Upper lobe of left lung (tissue), 6 donors: ENCODE measurements around the gene ARHGAP26. TPM values are rescaled to one million over a fixed set of nuclear protein-coding genes. Genes with fewer than 3 reads are reported as not detected.

Source experiments
- ATAC-seq, 2 donors: fragments of 200-7000 bp; cut with Tn5 transposase; one replicate each; pipeline ENCODE4 v1.9.1; 2022; ENCODE audit warnings: mild to moderate bottlenecking in 2 of 2, moderate library complexity in 2 of 2; ENCODE audit not compliant: low FRiP score in 2 of 2
- DNase-seq, 2 donors: peaks; one replicate each; pipeline ENCODE4 v3.0.0-alpha.2; 2019 to 2020
- H3K27ac ChIP-seq, 4 donors: fragments of 200-600 bp; sonication (generic); one replicate each; pipeline ENCODE4 v1.5.1; 2016 to 2019
- H3K27me3 ChIP-seq, 4 donors: fragments of 200-600 bp; sonication (generic); one replicate each; pipeline ENCODE4 v1.5.1; 2017 to 2019
- H3K36me3 ChIP-seq, 4 donors: fragments of 200-600 bp; sonication (generic); one replicate each; pipeline ENCODE4 v1.5.1; 2016 to 2019
- H3K4me1 ChIP-seq, 4 donors: fragments of 200-600 bp; sonication (generic); one replicate each; pipeline ENCODE4 v1.5.1; 2018 to 2019
- H3K4me3 ChIP-seq, 4 donors: fragments of 200-600 bp; sonication (generic); one replicate each; pipeline ENCODE4 v1.5.1; 2017 to 2019; ENCODE audit warnings: mild to moderate bottlenecking in 2 of 4, moderate library complexity in 1 of 4
- H3K9me3 ChIP-seq, 4 donors: fragments of 200-600 bp; sonication (generic); one replicate each; pipeline ENCODE4 v1.5.1; 2018 to 2019
- EP300 ChIP-seq, 4 donors: sonication (generic); formaldehyde crosslinking; IDR thresholded peaks; one replicate each; pipeline ENCODE4 v1.5.1; 2017; ENCODE audit warnings: antibody characterized with exemption in 4 of 4, control low read depth in 2 of 4
- POLR2A ChIP-seq, 4 donors: fragments of 450-650 bp; IDR thresholded peaks; one replicate each; pipeline ENCODE4 v1.5.1; 2016 to 2017; ENCODE audit warnings: antibody characterized with exemption in 4 of 4, mild to moderate bottlenecking in 2 of 4
- POLR2AphosphoS5 ChIP-seq, 2 donors: sonication (generic); formaldehyde crosslinking; IDR thresholded peaks; one replicate each; pipeline ENCODE4 v1.5.1; 2017; ENCODE audit warnings: antibody characterized with exemption in 2 of 2
- WGBS, 2 donors: methylation state at CpG; one replicate each; pipeline ENCODE4 v1.1.5; 2017 to 2018; 5-methylcytosine and 5-hydroxymethylcytosine counted together
- total RNA-seq, 6 donors: library from RNA; depleted of rRNA in 4 of 6; stranded (reverse); fragments of >200 nt in 4 of 6; gene quantifications; one replicate each; pipeline versions ENCODE4 v1.1.0 to v1.2.1, GENCODE V29; 2016 to 2021
- TF ChIP-seq, protein P1 (sequence below), 6 experiments: fragments of 450-650 bp in 4 of 6; fragments of 200-600 bp in 2 of 6; sonication (generic) in 2 of 6; IDR thresholded peaks; one replicate each; pipeline ENCODE4 v1.5.1; 2016 to 2019; ENCODE audit warnings: antibody characterized with exemption in 6 of 6
- donor health status: DM: no; HTN: no; CAD: no; lungs with moderate emphysema.
- donor health status: DM: no; HTN: yes; CAD: no; lungs with severe emphysema.

ARHGAP26 gene
- total RNA-seq, 6 donors from 2014 or later: 34.9 to 90.1 (median 38.9) TPM

DNA sequence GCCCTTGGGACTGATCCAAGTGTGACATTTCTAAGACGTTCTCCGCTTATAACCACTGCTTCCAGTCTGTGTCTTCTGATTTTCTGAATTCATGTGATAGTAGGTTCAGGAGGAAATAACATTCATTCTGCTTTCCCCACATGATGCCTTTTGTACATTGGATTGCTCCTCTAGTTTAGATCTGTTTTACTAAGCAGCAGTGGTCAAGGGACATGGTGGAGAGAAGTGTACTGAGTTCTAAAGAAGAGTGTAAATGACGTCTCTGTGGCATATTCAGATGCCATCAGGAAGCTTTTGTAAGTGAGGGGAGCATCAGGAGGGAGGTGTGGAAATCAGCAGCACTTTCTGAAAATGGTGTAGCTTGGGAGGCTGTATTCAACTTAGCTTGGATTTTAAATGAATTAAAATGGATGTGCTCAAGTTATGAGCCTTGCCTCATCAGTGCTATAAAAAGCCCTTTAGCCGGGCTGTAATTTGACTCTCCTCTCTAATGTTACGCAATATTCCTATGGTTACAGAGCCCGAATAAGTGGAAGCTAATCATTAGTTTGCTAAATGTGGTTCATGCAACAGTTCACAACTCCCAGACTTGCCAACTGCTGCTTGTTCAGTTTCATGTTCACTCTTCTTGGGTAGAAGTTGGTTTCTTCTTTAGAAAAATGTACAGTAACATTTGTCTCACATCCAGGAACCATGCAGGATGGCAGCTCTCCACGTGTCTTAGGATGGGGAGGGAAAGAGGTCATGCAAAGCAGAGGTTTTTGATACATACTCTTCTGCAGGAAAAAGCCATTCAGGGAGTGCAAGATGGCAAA, 281.3 kb downstream of the ARHGAP26 start:
- no peaks in the 10 kb centered on the region for H3K27me3 ChIP-seq
- no peak overlapping the region for H3K4me3 ChIP-seq
- H3K36me3 ChIP-seq: peaks cover 0 to 4% (median 0%) of the 10 kb centered on the region in 4 donors
- TF ChIP-seq POLR2A (IDR thresholded peaks at IDR 0.05): no peak
- TF ChIP-seq EP300 (IDR thresholded peaks at IDR 0.05): no peak
- TF ChIP-seq, protein P1, sequence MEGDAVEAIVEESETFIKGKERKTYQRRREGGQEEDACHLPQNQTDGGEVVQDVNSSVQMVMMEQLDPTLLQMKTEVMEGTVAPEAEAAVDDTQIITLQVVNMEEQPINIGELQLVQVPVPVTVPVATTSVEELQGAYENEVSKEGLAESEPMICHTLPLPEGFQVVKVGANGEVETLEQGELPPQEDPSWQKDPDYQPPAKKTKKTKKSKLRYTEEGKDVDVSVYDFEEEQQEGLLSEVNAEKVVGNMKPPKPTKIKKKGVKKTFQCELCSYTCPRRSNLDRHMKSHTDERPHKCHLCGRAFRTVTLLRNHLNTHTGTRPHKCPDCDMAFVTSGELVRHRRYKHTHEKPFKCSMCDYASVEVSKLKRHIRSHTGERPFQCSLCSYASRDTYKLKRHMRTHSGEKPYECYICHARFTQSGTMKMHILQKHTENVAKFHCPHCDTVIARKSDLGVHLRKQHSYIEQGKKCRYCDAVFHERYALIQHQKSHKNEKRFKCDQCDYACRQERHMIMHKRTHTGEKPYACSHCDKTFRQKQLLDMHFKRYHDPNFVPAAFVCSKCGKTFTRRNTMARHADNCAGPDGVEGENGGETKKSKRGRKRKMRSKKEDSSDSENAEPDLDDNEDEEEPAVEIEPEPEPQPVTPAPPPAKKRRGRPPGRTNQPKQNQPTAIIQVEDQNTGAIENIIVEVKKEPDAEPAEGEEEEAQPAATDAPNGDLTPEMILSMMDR (IDR thresholded peaks at IDR 0.05): no peak
- TF ChIP-seq POLR2AphosphoS5 (IDR thresholded peaks at IDR 0.05): peak in 1 of 2 donors; percentile 26
- ATAC-seq (peak; percentile 43 to 94), DNase-seq (no peak)
- H3K9me3 ChIP-seq: no peaks in the 10 kb centered on the region
- 22 to 43% methylated on average over 7 of the region's 7 CpGs for WGBS, 2 donors
- peaks cover 20 to 36% (median 25%) of the 10 kb centered on the region in 4 donors for H3K4me1 ChIP-seq
- H3K27ac ChIP-seq: peak overlapping the region; percentile 27 to 66 (median 48)

DNA sequence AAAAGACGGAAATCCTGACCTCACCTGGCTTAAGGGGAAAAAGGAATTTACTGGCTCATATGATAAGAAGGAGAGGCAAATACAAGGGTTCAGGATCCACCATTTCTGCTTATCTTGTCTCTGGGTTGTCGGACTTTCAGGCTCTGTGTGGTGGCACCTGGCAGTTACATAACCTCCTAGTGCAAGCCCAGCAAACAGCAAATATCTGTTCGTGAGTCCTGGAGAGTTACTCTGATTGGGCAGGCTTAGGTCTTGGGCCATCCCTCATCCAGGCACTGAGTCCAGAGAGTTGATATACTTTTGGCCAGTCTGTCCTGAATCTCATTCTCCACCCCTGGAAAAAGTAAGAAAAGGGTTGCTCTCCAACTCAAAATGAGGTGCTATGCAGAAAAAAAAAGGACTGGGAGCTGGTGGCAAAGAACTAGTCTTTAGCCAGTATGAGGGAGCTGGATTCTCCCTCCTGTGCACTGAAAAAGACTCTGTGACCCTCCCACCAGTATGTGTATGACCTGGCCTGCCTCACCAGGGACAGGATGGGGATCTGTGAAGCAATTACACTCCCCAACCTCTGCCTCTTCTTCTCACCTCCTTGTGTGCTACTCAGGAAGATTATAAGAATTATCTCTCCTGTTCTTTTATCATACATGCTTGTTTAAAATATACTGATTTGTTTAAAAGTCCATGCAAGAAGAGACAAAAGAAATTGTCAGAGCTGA, 282.9 kb downstream of the ARHGAP26 start:
- WGBS, 2 donors: 78 to 81% methylated on average over 3 of the region's 3 CpGs
- H3K27me3 ChIP-seq: no peaks in the 10 kb centered on the region
- H3K36me3 ChIP-seq: peaks cover 0 to 19% (median 0%) of the 10 kb centered on the region in 4 donors
- no peak for TF ChIP-seq POLR2AphosphoS5 (IDR thresholded peaks at IDR 0.05)
- no peak for TF ChIP-seq POLR2A (IDR thresholded peaks at IDR 0.05)
- no peak for TF ChIP-seq EP300 (IDR thresholded peaks at IDR 0.05)
- TF ChIP-seq, protein P1 (IDR thresholded peaks at IDR 0.05): no peak
- peak overlapping the region in 1 of 4 donors; percentile 27 for H3K27ac ChIP-seq
- ATAC-seq: no peak
- no peak for DNase-seq
- H3K4me3 ChIP-seq: no peak overlapping the region
- peaks cover 20 to 36% (median 27%) of the 10 kb centered on the region in 4 donors for H3K4me1 ChIP-seq
- no peaks in the 10 kb centered on the region for H3K9me3 ChIP-seq

DNA sequence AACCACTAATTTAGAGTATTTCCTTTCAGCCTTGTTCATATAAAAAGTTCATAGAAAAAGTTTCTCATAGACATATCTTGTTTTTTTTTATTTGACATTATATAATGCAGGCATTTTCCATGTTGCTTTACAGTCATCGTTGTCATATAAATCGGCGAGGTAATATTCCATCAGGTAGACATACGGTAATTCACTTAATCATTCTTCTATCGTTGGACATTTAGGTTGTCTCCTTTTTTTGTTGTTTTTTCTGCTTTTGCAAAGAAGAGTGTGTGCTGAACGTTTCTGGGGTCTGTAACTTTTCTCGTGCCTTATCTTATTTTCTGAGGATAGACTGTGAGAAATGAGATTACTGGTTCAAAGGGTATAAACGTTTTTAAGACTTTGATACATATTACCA, 283.6 kb downstream of the ARHGAP26 start:
- Histone ChIP-seq H3K27ac (no peak overlapping the region), H3K4me3 (no peak overlapping the region), H3K36me3 (peaks cover 0 to 21% (median 0%) of the 10 kb centered on the region in 4 donors), H3K9me3 (no peaks in the 10 kb centered on the region), H3K27me3 (no peaks in the 10 kb centered on the region), H3K4me1 (peaks cover 20 to 36% (median 27%) of the 10 kb centered on the region in 4 donors)
- no peak for ATAC-seq
- WGBS, 2 donors: 87 to 88% methylated on average over 8 of the region's 8 CpGs
- no peak for DNase-seq
- TF ChIP-seq POLR2AphosphoS5 (IDR thresholded peaks at IDR 0.05): no peak
- TF ChIP-seq, protein P1 (IDR thresholded peaks at IDR 0.05): no peak
- TF ChIP-seq EP300 (IDR thresholded peaks at IDR 0.05): no peak
- TF ChIP-seq POLR2A (IDR thresholded peaks at IDR 0.05): no peak

DNA sequence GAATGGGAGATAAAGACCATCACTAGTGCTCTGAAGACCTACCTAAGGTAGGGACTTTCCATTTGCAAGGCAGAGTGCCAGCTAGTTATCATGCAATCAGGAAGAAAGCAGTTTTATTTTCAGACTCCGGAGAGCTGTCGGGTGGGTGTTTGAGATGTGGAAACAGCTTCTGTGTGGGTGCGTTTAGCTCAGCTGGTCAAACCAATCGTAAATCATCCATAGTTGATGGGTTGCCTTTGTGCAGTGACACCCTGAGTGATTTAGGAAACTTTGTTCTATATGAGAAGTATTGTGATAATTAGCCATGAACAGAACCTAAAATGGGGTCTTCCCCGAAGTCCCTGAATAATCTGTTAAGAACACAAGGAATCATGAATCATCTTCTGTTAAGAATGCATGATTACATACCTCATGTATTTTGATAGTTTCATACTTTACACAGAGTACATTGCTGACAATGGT, 284.3 kb downstream of the ARHGAP26 start:
- Histone ChIP-seq H3K9me3 (no peaks in the 10 kb centered on the region), H3K4me3 (no peak overlapping the region), H3K27ac (no peak overlapping the region), H3K36me3 (peaks cover 0 to 21% (median 0%) of the 10 kb centered on the region in 4 donors), H3K27me3 (no peaks in the 10 kb centered on the region), H3K4me1 (peaks cover 21 to 36% (median 28%) of the 10 kb centered on the region in 4 donors)
- DNase-seq (no peak), ATAC-seq (no peak)
- WGBS, 2 donors: 13 to 15% methylated on average over 5 of the region's 5 CpGs
- no peak for TF ChIP-seq EP300 (IDR thresholded peaks at IDR 0.05)
